GM21786 (cell line): ENCODE data around the gene LEFTY1.
"Not testable (repeated sequence)": the region's sequence is repeated elsewhere in the genome, so short reads cannot be mapped to it uniquely, and the experiment has no call there.

Source experiments
- ATAC-seq: cut with Tn5 transposase; IDR thresholded peaks from one replicate; pipeline ENCODE4 v1.9.1; 2021; ENCODE audit not compliant: unreplicated experiment

Gene LEFTY1

DNA sequence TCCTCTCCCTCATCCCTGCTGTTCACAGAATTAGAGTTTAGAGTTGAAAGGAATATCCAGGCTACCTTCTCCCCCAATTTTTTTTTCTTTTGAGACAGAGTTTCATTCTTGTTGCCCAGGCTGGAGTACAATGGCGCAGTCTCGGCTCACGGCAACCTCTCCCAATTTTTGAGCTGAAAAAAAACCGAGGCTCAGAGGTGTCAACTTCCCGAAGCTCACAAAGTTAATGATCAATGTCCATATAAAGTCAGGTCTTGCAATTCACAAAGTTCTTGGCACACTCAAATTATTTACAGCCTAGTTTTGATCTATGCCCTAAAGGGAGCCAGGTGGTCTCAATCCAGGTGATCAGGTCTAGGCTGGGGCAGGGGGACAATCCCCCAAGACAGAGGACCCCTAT lies 797 bp upstream of the LEFTY1 start:
- ATAC-seq: no peak

DNA sequence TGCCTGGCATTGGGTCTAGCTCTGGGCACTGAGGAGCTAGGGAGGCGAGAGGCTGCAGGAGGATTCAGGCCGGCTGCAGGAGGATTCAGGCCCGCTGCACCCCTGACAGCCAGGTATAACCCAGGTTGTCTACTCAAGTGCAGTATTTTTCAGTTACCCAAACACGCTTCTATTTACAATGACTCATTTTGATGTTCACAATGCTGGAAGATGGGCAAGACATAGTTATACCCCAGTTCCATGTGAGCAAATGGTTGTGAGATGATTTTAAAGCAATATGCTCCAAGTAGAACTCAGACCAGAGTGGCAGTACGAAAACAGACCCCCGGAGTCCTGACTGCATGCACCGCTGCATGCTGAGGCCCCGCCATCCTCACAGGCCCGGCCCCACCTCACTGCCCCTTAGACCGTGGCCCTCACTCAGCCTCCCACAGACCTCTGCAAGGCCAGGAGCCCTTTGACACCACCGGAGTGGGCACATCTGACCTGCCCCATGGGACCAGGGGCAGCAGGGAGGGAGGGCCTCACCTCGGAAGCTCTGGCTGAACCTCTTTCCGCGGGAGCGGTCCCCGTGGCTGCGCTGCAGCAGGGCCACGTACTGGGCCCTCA lies 553 bp downstream of the LEFTY1 start:
- ATAC-seq: no peak

DNA sequence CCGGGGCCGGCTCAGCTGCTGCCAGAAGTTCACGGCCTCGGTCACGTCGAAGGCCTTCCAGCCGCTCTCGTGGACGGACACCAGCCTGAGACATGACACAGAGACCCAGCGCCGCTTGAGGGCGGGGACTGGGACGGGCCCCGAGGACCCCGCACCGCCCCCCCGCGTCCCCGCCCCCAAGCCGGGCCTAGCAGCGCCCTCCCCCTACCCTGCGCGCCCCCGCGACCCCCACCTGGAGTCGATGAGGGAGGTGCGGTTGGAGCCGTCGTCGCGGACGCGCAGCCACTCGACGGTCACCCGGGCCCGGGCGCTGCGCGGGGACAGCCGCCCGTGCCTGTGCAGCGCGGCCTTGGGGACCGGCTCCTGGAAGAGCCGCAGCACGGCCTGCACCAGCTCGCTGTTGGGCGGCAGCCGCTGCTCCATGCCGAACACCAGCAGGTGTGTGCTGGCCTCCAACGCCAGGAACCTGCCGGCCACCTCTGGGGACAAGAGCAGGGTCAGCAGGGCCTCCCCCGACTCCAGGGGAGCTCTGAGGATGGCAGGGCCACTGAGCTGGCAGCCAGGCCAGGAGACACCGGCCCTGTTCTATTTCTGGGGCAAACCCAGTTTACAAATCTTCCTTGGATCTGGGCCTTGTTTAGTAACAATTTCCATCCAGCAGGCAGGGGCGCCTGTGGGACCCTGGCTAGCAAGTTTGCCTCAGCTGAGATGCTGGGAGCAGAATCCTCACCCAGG lies 1.2 kb downstream of the LEFTY1 start:
- ATAC-seq: not testable (repeated sequence)

DNA sequence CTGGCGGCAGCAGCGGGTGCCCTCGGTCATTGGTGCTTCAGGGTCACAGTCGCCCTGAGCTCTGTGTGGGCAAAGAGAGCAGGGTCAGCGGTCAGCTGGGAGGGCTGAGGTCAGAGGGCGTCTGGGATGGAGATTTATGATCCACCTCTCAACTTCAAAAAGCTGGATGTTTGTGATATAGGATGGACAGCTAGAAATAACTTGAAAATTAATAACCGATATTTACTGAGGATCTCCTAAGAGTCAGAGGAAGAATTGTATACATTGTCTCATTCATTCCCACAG lies 2.0 kb downstream of the LEFTY1 start:
- ATAC-seq: no peak

DNA sequence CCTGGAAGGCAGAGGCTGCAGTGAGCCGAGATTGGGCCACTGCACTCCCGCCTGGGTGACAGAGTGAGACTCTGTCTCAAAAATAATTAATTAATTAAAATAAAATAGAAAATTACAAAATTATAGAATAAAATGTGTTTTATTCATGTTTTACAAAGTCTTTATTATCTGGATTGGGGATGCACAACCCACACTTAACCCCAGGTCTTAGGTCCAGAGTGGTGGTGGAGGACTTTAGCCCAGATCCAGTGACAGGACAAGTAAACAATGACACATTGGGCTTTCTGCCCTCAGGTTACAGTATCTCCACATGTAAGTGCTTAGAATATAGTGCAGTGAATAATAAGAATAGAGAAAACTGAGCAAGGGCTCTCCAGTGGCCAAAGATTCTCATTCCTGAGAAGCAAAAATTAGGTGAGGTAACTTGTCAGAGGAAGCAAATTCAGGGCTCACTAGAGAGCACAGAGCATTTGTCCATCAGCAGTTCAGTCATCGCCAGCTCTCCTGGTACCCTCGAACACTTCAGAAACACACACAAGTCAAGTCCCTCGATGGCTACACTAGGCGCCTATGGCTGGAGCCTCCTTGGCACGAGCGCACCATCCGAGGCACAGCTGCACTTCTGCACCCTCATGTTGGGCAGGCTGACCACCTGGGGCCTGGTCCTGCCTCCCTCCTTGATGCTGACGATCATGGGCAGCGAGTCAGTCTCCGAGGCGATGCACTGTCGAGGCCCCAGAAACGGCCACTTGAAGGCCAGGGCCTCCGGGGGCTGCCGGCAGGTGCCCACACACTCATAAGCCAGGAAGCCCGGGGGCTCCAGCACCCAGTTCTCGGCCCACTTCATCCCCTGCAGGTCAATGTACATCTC lies 2.6 kb downstream of the LEFTY1 start:
- no peak for ATAC-seq

DNA sequence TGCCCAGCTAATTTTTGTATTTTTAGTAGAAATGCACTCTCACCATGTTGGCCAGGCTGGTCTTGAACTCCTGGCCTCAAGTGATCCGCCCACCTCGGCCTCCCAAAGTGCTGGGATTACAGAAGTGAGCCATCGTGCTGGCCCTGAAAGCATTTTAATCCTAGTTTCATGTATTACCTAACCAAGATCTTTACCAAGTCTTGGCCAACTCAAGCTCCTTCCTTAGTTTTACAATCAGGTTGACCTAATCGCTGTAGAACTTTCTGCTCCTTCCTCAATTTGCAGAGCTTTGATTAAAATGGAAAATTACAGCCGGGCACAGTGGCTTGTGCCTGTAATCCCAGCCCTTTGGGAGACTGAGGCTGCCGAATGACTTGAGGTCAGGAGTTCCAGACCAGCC lies 3.6 kb downstream of the LEFTY1 start:
- ATAC-seq: no peak

DNA sequence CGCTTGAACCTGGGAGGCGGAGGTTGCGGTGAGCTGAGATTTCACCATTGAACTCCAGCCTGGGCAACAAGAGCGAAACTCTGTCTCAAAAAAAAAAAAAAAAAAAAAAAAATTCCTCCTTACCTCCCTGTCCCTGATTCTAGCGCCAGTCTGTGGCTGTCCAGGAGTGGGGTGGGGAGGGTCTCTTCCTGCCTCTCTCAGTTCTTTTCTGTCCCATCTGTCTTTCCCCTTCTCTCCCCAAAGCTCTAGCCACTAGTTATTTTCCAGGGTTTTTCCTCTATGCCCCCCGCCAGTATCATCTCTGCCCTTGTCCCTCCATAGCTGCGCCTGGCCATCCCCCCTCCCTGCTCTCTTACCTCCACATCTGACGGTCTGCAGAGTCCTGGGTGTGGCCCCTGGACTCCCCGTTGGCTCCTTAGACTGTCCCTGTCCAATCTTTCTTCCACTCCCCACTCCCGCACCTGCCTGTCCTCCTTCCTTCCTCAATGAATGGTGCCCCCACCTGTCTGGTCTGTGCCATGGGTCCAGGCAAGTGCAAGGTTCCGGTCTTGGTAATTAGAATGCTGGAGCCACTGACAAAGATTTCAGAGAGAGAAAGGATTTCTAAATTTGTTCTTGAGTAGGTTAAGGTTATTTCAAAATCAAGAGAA lies 5.2 kb downstream of the LEFTY1 start:
- ATAC-seq: no peak

DNA sequence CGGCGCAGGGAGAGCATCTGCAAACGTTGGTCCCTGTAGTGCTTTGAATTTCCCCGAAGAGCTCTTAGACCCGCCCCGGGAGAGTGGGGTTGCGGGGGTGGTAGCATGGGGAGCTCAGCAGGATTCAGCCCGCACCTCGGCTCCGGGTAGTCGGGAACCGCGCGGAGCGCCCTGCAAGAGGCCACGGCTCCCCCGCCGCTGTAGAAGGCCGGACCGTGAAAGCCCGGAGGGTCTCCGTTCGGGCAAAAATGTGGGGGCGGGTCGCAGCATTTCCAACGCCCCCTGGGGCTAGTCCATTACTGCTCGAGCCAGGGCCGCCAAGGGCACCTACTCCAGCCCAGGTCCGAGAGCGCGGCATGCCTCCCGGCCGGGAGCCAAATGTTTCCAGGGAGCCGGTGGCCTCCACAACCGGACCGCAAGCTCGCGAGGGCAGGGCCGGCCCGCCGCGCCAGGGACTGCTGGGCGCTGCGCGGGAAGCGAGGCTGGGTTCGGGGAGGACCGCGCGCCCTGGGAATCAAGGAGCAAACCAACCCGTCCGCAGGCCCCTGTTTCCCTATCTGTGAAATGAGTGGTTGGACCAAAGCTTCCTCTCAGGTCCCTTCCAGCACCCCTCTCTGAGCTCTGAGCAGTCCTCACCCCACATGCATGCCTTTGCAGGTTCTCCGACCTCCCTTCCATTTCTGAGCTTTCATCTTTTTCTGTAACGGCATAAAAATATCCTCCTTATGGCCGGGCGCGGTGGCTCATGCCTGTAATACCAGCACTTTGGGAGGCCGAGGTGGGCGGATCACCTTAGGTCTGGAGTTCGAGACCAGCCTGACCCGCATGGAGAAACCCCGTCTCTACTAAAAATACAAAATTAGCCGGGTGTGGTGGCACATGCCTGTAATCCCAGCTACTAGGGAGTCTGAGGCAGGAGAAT lies 6.0 kb downstream of the LEFTY1 start:
- ATAC-seq: peak; percentile 19

DNA sequence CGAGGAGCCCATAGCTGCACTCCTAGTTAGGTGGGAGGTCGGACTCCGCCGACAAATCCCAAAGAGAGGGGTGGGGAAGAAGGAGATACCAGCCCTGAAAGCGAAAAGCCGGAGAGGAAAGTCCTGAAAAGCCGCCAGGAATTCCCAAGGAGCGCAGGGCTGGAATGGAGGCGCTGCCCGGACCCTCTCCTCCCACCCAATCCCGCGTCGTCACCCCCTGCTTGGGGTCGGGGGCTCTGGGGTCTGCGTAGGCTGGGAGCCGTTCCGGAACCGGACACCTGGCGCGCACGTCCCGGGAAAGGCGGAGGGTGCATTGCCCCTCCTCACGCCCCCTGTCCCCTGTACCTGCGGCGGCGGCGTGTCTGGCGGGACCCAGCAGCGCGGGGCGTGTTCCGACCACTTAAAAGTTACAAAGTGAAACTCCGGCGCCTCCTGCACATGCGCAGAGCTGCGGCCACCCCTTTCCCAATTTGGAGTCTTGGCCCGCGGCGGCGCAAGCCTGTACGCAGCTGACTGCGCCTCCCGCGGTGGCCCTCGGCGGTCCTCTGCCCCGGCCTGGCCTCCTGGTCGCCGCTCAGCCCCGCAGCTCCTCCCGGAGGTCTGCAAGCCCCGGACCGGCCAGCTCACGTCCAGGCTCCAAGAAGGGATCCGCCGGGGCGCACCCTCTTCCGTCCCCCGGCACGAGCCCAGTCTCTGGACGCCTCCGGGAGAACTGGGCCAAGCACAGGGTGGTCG lies 6.8 kb downstream of the LEFTY1 start, which contains the start of gene TMEM63A:
Gene TMEM63A, minus strand, starts transcription at position 422 of the 735 bp plus-strand sequence. CDS start 4,800 bp downstream, outside the sequence.
- peak; percentile 64 for ATAC-seq

DNA sequence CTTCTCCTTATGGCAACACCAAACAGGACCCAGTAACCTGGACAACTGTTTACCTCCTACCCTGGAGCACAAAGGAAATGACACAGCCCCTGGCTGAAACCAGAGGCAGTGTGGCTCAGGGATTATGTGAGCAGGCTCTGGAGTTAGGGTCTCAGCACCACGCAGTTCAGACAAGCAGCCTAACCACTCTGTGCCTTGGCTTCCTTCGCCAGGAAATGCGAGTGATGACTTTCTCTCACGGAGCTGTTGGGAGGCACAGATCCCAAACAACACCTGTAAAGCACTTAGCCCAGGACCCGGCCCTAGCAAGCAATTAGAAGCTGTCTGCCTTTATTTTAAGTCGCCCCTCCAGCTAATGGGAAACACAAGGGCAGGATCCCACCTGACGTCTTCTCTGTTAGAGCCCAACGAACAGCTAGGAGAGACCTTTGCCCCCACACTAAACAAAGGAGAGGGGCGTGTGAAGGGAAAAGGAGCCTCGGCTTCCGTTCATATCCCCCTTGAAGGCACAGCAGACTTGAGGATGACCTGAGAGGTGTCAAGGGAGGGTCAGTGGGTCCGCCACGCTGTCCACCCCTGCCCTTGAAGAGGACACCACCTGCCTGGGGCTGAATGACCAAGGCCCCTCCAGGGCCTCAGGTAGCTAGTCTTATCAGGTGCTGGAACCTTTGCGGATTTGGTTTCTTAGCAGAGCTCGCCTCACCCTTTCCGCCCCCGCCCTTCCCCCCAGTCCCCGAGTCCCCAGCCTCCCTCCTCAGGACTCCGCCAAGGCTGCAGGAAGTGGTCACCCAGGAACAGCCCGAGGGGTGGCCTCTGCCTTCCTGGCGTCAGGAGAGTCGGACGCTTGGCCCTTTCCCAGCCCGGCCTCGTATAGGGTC lies 7.6 kb downstream of the LEFTY1 start:
- ATAC-seq: no peak

DNA sequence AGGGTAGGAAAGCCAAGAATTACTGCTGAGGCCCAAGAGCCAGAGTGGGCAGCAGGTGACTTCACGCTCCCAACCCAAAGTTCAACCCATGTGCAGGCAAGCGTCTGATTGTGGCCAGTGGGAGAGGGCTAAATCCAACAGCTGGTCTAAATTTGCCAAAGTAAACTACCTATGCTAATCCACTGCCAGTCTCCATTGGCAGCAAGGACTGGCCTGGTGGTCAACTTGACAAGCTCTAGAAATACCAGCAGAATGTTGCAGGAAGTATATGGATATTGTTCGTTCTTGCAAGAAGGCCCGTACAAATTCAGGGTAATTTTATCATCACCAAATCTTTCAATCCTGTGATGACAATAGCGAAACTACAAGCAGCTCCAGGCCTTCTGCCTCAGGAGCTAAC lies 8.3 kb downstream of the LEFTY1 start:
- ATAC-seq: no peak

DNA sequence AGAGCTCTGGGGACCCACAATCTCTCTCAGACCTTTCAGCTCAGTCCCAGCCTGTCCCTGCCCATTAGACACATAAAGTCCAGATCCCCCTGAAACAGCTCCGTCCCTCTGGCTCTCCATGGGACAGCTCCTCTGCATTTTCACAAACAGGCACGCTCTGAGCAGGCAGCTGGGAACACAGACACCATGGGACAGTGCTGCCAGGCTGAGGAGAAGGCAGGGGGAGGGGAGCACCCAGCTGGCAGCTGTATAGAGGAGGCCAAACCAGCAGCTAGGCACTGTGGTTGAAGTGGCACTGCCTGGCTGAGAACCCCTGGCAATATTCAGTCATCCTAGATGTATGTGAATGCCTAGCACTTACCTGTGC lies 8.7 kb downstream of the LEFTY1 start:
- ATAC-seq: no peak

DNA sequence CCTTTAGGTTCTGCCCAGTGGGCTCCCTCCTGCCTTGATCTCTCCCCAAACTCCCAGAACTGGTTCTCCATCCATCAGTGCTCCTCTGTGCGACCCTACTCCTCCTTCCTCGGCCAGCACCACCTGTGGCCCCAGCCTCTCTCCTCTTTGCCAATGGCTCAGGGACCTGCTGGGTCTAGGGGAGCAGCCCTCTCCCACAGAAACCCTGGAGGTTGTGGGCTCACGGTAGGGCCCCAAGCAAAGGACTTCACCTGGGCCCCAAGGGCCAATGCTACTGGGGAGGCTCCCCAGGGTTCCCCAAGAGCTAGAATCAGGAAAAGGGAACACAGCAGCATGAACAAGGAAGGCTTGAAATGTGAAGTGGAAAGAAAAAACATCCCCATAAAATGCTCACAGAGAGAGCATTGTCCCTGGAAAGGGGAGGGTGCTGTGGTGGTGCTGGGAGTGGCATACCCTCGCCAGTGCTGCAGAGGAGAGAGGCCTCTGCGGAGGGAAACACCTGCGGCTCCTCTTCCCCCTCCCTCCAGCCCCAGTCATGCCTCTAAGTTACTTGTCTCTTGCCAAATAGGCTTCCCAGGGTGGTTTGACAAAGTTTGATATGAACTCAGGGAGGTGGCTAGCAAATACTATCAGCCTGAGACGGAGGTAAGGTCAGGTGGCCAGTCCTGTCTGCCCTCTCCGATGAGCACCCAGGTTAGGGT lies 9.3 kb downstream of the LEFTY1 start:
- ATAC-seq: no peak

DNA sequence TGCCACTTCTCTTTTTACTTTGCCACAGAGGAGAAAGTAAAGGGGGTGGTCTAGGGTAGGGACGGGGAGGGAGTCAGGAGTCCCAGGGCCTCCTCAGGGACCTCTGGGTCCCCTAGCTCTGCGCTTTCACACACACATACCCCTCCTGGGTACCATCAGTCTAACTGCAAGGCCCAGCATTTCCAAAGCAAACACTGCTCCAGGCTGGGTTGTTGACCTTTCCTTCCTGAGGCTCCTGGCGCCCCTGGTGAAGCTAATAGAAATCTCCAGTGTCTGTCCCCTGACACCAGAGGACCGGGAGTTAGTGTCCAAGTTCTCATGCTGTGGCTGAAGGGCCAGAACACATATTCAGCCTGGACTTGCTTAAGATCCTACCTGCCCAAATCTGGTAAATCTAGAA lies 10.7 kb downstream of the LEFTY1 start:
- ATAC-seq: no peak

DNA sequence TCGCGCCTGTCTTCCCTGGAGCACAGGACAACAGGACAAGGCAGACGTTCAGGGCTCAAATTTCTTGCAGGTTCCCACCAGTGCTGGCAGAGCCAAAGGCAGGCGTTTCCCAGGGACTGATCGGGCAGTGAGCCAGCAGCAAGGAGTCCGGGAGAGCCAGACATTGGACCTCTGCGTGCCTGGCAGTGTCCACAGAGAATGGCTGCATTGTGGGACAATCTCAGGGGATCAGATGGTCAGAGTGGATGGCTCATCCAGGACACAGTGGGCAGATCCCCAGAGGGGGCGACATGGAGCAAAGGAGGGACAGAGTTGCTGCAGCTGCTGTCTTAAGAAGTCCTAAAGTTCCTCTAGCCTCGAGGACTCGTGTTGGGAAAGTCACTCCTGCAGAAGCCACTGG lies 11.4 kb downstream of the LEFTY1 start:
- ATAC-seq: no peak

DNA sequence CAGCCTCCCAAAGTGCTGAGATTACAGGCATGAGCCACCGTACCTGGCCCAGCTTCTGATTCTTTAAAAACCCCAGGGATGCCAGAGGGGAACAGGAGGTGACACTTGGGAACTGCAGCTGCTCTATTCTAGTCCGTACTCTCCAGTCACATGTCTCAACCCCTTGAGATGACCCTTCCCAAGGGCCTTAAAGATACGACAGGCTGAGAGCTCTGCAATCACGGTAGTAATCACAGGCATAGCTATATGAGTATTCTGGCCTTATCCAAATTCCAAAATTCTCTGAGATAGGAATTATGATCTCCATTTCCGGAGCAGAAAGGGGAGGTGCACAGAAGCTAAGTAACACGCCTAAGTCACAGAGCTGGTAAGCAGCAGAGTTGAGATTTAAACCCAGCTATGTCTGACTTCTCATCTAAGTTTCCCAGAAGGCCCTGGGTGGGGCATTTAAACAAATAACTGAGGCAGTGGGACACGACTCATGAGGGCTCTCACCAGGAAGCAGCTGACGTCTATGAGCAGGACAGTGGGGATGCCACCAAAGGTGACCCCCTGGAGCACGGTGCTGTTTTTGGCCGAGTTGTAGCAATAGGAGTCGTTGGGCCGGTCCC lies 11.9 kb downstream of the LEFTY1 start:
- ATAC-seq: no peak

DNA sequence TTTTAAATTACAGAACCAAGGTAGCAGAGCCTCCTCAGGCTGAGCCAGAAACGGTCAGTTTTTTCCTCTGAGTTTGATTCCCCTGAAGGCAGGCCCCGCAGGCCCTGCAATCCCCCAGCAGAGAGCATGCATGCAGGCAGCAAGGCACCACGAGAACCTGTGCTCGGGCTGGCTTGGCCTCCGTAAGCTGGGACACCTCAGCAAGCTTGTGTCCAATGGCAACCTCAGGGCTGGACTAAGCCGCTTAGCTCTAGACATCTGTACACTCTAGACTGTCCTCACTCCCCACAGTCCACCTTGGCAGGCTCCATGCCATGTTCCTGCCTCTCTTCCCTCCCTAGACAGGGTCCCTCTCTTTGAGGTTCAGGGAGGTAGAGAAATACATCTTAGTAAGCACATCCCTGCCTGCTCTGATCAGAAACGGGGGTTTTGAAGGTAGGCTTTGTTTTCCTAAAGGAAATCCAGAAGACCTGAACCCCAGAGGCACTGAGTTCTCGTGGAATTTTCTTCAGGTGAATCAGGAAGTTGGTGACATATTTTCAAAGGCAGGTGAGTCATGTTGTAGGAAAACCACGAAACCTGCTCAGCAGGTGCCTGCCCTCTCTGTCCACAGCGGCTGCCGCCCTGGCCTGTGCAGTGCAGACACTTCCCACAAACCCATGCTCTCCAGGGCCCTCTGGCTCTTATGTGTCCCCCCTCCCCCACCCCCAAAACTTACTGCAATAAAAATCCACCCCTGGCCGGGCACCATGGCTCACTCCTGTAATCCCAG lies 13.7 kb downstream of the LEFTY1 start:
- no peak for ATAC-seq
